Activated B cell treated with CpG ODN at 0.5 μM for 24 hours (primary cell): ENCODE results near the gene CLSTN1. TPM values are rescaled to one million over a fixed set of nuclear protein-coding genes. Genes with fewer than 3 reads are reported as not detected.
"Not testable (repeated sequence)": the region's sequence is repeated elsewhere in the genome, so short reads cannot be mapped to it uniquely, and the experiment has no call there.

ENCODE experiments used
- ATAC-seq: fragments of 200-7000 bp; cut with Tn5 transposase; one replicate; pipeline ENCODE4 v1.10.0; 2021; ENCODE audit warnings: low read depth, mild to moderate bottlenecking, moderate library complexity
- CTCF ChIA-PET: fragments of 350-600 bp; sonication (Branson Sonifier 250); formaldehyde crosslinking; loops from one replicate; lab custom pipeline; 2021; ENCODE audit warnings: antibody characterized with exemption; lab: Charles Lee
- POLR2A ChIA-PET: fragments of 350-600 bp; sonication (Branson Sonifier 250); formaldehyde crosslinking; loops from one replicate; lab custom pipeline; 2021; ENCODE audit warnings: antibody characterized with exemption; lab: Charles Lee
- DNase-seq: peaks from one replicate; pipeline ENCODE4 v3.0.0; 2022
- H3K27ac Mint-ChIP-seq: one replicate; pipeline ENCODE4 v1.8.0; 2020; ENCODE audit warnings: mixed read lengths
- H3K27me3 Mint-ChIP-seq: one replicate; pipeline ENCODE4 v1.8.0; 2021; ENCODE audit warnings: mixed read lengths
- H3K36me3 Mint-ChIP-seq: one replicate; pipeline ENCODE4 v1.8.0; 2021; ENCODE audit warnings: low read depth, mixed read lengths
- H3K4me1 Mint-ChIP-seq: one replicate; pipeline ENCODE4 v1.8.0; 2021; ENCODE audit warnings: mixed read lengths
- H3K4me3 Mint-ChIP-seq: one replicate; pipeline ENCODE4 v1.8.0; 2020; ENCODE audit warnings: mild to moderate bottlenecking, mixed read lengths
- H3K9me3 Mint-ChIP-seq: one replicate; pipeline ENCODE4 v1.8.0; 2020; ENCODE audit warnings: mixed read lengths
- CTCF ChIP-seq: fragments of 200-600 bp; IDR thresholded peaks from one replicate; pipeline ENCODE4 v1.8.0; 2022; ENCODE audit warnings: antibody characterized with exemption, mild to moderate bottlenecking
- intact Hi-C: fragments of 100-400 bp; cut with micrococcal nuclease; formaldehyde crosslinking; loops from one replicate; pipeline ENCODE4 v1.15.1; 2024
- total RNA-seq: library from RNA; stranded (reverse); gene quantifications from 2 replicates; pipeline ENCODE4 v1.2.3, GENCODE V29; 2022

CLSTN1 gene
- total RNA-seq, 1 donor from 2014 or later: 50.7 TPM

GRCh38 chr1:9766759-9767442 lies 56.9 kb downstream of the CLSTN1 start:
- H3K27ac Mint-ChIP-seq: no peak overlapping the region
- TF ChIP-seq CTCF: no peak
- no peak overlapping the region for H3K4me3 Mint-ChIP-seq
- H3K36me3 Mint-ChIP-seq: peaks cover 26% of the 10 kb centered on the region
- DNase-seq: no peak
- intact Hi-C loops: no loop called here
- ATAC-seq: no peak
- ChIA-PET POLR2A (interaction anchor here (0.7 kb wide), 1 partner anchor 49 kb away, joined by 9 read pairs; no protein-coding TSS in a partner anchor), CTCF (no interaction called here)
- no peaks in the 10 kb centered on the region for H3K9me3 Mint-ChIP-seq
- H3K4me1 Mint-ChIP-seq: peaks cover 2% of the 10 kb centered on the region
- no peaks in the 10 kb centered on the region for H3K27me3 Mint-ChIP-seq

- H3K4me3 Mint-ChIP-seq: no peak overlapping the region
- TF ChIP-seq CTCF: no peak
- H3K36me3 Mint-ChIP-seq: peaks cover 23% of the 10 kb centered on the region
- ChIA-PET POLR2A (interaction anchor here (0.7 kb wide), 1 partner anchor 46 kb away, joined by 9 read pairs; no protein-coding TSS in a partner anchor), CTCF (no interaction called here)
- DNase-seq: no peak
- peaks cover 2% of the 10 kb centered on the region for H3K4me1 Mint-ChIP-seq
- ATAC-seq: no peak
- H3K27me3 Mint-ChIP-seq: no peaks in the 10 kb centered on the region
- no peaks in the 10 kb centered on the region for H3K9me3 Mint-ChIP-seq
- H3K27ac Mint-ChIP-seq: no peak overlapping the region
- intact Hi-C loops: no loop called here
These were observed 59.2 kb downstream of the CLSTN1 start for GRCh38 chr1:9764550-9764949.

- TF ChIP-seq CTCF: no peak
- no peaks in the 10 kb centered on the region for H3K27me3 Mint-ChIP-seq
- DNase-seq (no peak), ATAC-seq (no peak)
- ChIA-PET POLR2A (interaction anchor here (0.7 kb wide), 1 partner anchor 46 kb away, joined by 9 read pairs; no protein-coding TSS in a partner anchor), CTCF (no interaction called here)
- no peaks in the 10 kb centered on the region for H3K9me3 Mint-ChIP-seq
- H3K27ac Mint-ChIP-seq: peak overlapping the region; percentile 15
- no peak overlapping the region for H3K4me3 Mint-ChIP-seq
- intact Hi-C loops: no loop called here
- H3K36me3 Mint-ChIP-seq: peaks cover 18% of the 10 kb centered on the region
- H3K4me1 Mint-ChIP-seq: peaks cover 2% of the 10 kb centered on the region
These were observed 59.9 kb downstream of the CLSTN1 start for GRCh38 chr1:9763914-9764313.

- H3K27me3 Mint-ChIP-seq, H3K27ac Mint-ChIP-seq, DNase-seq, H3K9me3 Mint-ChIP-seq, CTCF ChIA-PET, ATAC-seq, H3K4me1 Mint-ChIP-seq, intact Hi-C loops, POLR2A ChIA-PET, H3K4me3 Mint-ChIP-seq: not testable (repeated sequence)
- H3K36me3 Mint-ChIP-seq: peaks cover 18% of the 10 kb centered on the region
These were observed 61.3 kb downstream of the CLSTN1 start for GRCh38 chr1:9762446-9762845.

GRCh38 chr1:9761855-9762254 lies 61.9 kb downstream of the CLSTN1 start:
- intact Hi-C loops: no loop called here
- peaks cover 17% of the 10 kb centered on the region for H3K36me3 Mint-ChIP-seq
- peaks cover 2% of the 10 kb centered on the region for H3K4me1 Mint-ChIP-seq
- no peak overlapping the region for H3K4me3 Mint-ChIP-seq
- no peaks in the 10 kb centered on the region for H3K9me3 Mint-ChIP-seq
- CTCF ChIA-PET: no interaction called here
- POLR2A ChIA-PET: no interaction called here
- no peak for TF ChIP-seq CTCF
- ATAC-seq (no peak), DNase-seq (no peak)
- H3K27ac Mint-ChIP-seq: no peak overlapping the region
- no peaks in the 10 kb centered on the region for H3K27me3 Mint-ChIP-seq
